HCT116 (cell line): ENCODE measurements around the gene PCDHGB4. TPM values are rescaled to one million over a fixed set of nuclear protein-coding genes. Genes with fewer than 3 reads are reported as not detected.

Source experiments
- ATAC-seq: fragments of 200-7000 bp; cut with Tn5 transposase; 2 replicates; pipeline ENCODE4 v1.9.1; 2020; ENCODE audit warnings: mild to moderate bottlenecking, moderate library complexity
- BruUV-seq: library from RNA; stranded (reverse); fragments of 400-500 nt; replicated peaks from 2 replicates; lab custom pipeline; 2021; lab: Mats Ljungman, UMichigan
- CTCF ChIA-PET: fragments of 300-600 bp; sonication (Branson Sonifier 250); formaldehyde crosslinking; loops from one replicate; lab custom pipeline; 2021; ENCODE audit warnings: antibody characterized with exemption; lab: Charles Lee
- POLR2A ChIA-PET: fragments of 300-600, 350-600 bp; sonication (Branson Sonifier 250); formaldehyde crosslinking; loops from one replicate; lab custom pipeline; 2021; ENCODE audit warnings: antibody characterized with exemption; lab: Charles Lee
- RAD21 ChIA-PET, 2 experiments: fragments of 300-600 bp; sonication (Branson Sonifier 250); formaldehyde crosslinking; loops; one replicate each; lab custom pipeline; 2023; ENCODE audit warnings: low total read pairs in 2 of 2; ENCODE audit not compliant: uncharacterized antibody in 2 of 2, unreplicated experiment in 2 of 2, low non-redundant PET in 1 of 2; lab: Charles Lee
- DNase-seq: peaks from one replicate; pipeline ENCODE4 v3.0.0-alpha.2; 2010; ENCODE audit warnings: low read depth, low spot score
- H2AFZ ChIP-seq: fragments of 200-600 bp; shearing (Covaris generic), sonication (generic); 2 replicates; pipeline ENCODE4 v1.6.1; 2017; ENCODE audit warnings: low read depth, mixed run types, mixed read lengths, antibody characterized with exemption, low read length; ENCODE audit not compliant: poor library complexity, severe bottlenecking
- H3K27ac ChIP-seq: 2 replicates; pipeline ENCODE4 v1.5.1; 2012; ENCODE audit warnings: low read depth, low read length
- H3K27me3 ChIP-seq: fragments of 200-600 bp; sonication (generic); 2 replicates; pipeline ENCODE4 v1.6.1; 2016; ENCODE audit warnings: mixed run types, low read length, mixed read lengths; ENCODE audit not compliant: insufficient read depth
- H3K36me3 ChIP-seq, 2 experiments: fragments of 200-500 bp in 1 of 2; fragments of 200-600 bp in 1 of 2; sonication (Bioruptor generic) in 1 of 2; sonication (generic) in 1 of 2; 2 replicates each; pipeline versions ENCODE4 v1.5.1 to v1.6.1; 2014 to 2016; ENCODE audit warnings: low read length in 2 of 2, inconsistent platforms in 1 of 2, mixed read lengths in 1 of 2, mixed run types in 1 of 2; ENCODE audit not compliant: insufficient read depth in 2 of 2, control insufficient read depth in 1 of 2
- H3K4me1 ChIP-seq, 2 experiments: fragments of 200-600 bp in 1 of 2; sonication (generic) in 1 of 2; 2 replicates each; pipeline versions ENCODE4 v1.5.1 to v1.6.1; 2012 to 2017; ENCODE audit warnings: low read length in 2 of 2, inconsistent platforms in 1 of 2, mild to moderate bottlenecking in 1 of 2, mixed read lengths in 1 of 2, mixed run types in 1 of 2, moderate library complexity in 1 of 2; ENCODE audit not compliant: insufficient read depth in 2 of 2, control insufficient read depth in 1 of 2
- H3K4me2 ChIP-seq: fragments of 200-600 bp; sonication (generic); 2 replicates; pipeline ENCODE4 v1.6.1; 2017; ENCODE audit warnings: mixed run types, low read length, mixed read lengths
- H3K4me3 ChIP-seq, 2 experiments: fragments of 200-600 bp in 1 of 2; sonication (generic) in 1 of 2; replicated peaks in 1 of 2; 2 replicates each; pipeline ENCODE4 v1.5.1; 2011 to 2016; ENCODE audit warnings: low read length in 2 of 2, control low read depth in 1 of 2, low read depth in 1 of 2, mild to moderate bottlenecking in 1 of 2, mixed read lengths in 1 of 2, mixed run types in 1 of 2
- H3K79me2 ChIP-seq: fragments of 200-600 bp; sonication (generic); 2 replicates; pipeline ENCODE4 v1.6.1; 2017; ENCODE audit warnings: mild to moderate bottlenecking, mixed run types, low read length, moderate library complexity, mixed read lengths; ENCODE audit not compliant: insufficient read depth
- H3K9ac ChIP-seq: fragments of 200-600 bp; sonication (generic); 2 replicates; pipeline ENCODE4 v1.6.1; 2016; ENCODE audit warnings: low read length, mixed read lengths
- H3K9me2 ChIP-seq: fragments of 200-600 bp; sonication (generic), shearing (Covaris generic); 2 replicates; pipeline ENCODE4 v1.6.1; 2017; ENCODE audit warnings: mixed run types, mild to moderate bottlenecking, moderate library complexity; ENCODE audit not compliant: insufficient read depth
- H3K9me3 ChIP-seq, 2 experiments: fragments of 200-500 bp in 1 of 2; fragments of 200-600 bp in 1 of 2; sonication (Bioruptor generic) in 1 of 2; sonication (generic) in 1 of 2; 2 replicates each; pipeline ENCODE4 v1.6.1; 2014 to 2017; ENCODE audit warnings: low read length in 2 of 2, mixed read lengths in 2 of 2, inconsistent platforms in 1 of 2, low read depth in 1 of 2, mild to moderate bottlenecking in 1 of 2, mixed run types in 1 of 2, moderate library complexity in 1 of 2; ENCODE audit not compliant: control insufficient read depth in 1 of 2, insufficient read depth in 1 of 2
- H4K20me1 ChIP-seq: fragments of 200-600 bp; sonication (generic), shearing (Covaris generic); 2 replicates; pipeline ENCODE4 v1.6.1; 2017; ENCODE audit warnings: mixed run types, mild to moderate bottlenecking, moderate library complexity; ENCODE audit not compliant: insufficient read depth
- CBX3 ChIP-seq: IDR thresholded peaks from 2 replicates; pipeline ENCODE4 v1.6.1; 2012; ENCODE audit warnings: low read depth
- EGR1 ChIP-seq: IDR thresholded peaks from 2 replicates; pipeline ENCODE4 v1.6.1; 2012; ENCODE audit warnings: low read depth
- ELF1 ChIP-seq: IDR thresholded peaks from 2 replicates; pipeline ENCODE4 v1.6.1; 2012; ENCODE audit warnings: low read depth, borderline replicate concordance
- EZH2phosphoT487 ChIP-seq: fragments of 200-600 bp; IDR thresholded peaks from 2 replicates; pipeline ENCODE4 v1.6.1; 2018; ENCODE audit warnings: antibody characterized with exemption, borderline replicate concordance
- JUND ChIP-seq: IDR thresholded peaks from 2 replicates; pipeline ENCODE4 v1.6.1; 2012
- POLR2A ChIP-seq: IDR thresholded peaks from 2 replicates; pipeline ENCODE4 v1.7.0; 2011; ENCODE audit warnings: borderline replicate concordance; ENCODE audit not compliant: insufficient read depth, insufficient read length; ENCODE audit errors: extremely low read depth
- POLR2AphosphoS5 ChIP-seq: IDR thresholded peaks from 2 replicates; pipeline ENCODE4 v1.6.1; 2011; ENCODE audit warnings: mild to moderate bottlenecking, low read depth, low read length, moderate library complexity
- RAD21 ChIP-seq: IDR thresholded peaks from 2 replicates; pipeline ENCODE4 v1.6.1; 2012; ENCODE audit warnings: low read depth, mild to moderate bottlenecking
- REST ChIP-seq: IDR thresholded peaks from 2 replicates; pipeline ENCODE4 v1.6.1; 2012; ENCODE audit warnings: low read depth
- SIN3A ChIP-seq: IDR thresholded peaks from 2 replicates; pipeline ENCODE4 v1.6.1; 2012; ENCODE audit warnings: low read depth
- SP1 ChIP-seq: IDR thresholded peaks from 2 replicates; pipeline ENCODE4 v1.6.1; 2012; ENCODE audit warnings: low read depth
- SRF ChIP-seq: IDR thresholded peaks from 2 replicates; pipeline ENCODE4 v1.6.1; 2012; ENCODE audit warnings: low read depth
- TCF7L2 ChIP-seq: IDR thresholded peaks from 2 replicates; pipeline ENCODE4 v1.7.0; 2011; ENCODE audit warnings: borderline replicate concordance, inconsistent platforms; ENCODE audit not compliant: insufficient read depth, insufficient read length; ENCODE audit errors: extremely low read depth
- YY1 ChIP-seq: IDR thresholded peaks from 2 replicates; pipeline ENCODE4 v1.6.1; 2011; ENCODE audit warnings: low read length, low read depth, moderate library complexity, mild to moderate bottlenecking; ENCODE audit not compliant: insufficient replicate concordance; ENCODE audit errors: extremely low read depth
- ZBTB33 ChIP-seq: IDR thresholded peaks from 2 replicates; pipeline ENCODE4 v1.6.1; 2011; ENCODE audit warnings: mild to moderate bottlenecking, low read length, moderate library complexity; ENCODE audit not compliant: insufficient replicate concordance; ENCODE audit errors: extremely low read depth
- ZFX ChIP-seq: fragments of 450-650 bp; IDR thresholded peaks from 2 replicates; pipeline ENCODE4 v1.6.1; 2017
- ZNF274 ChIP-seq: fragments of 200-500 bp; sonication (Bioruptor generic); IDR thresholded peaks from 2 replicates; pipeline ENCODE4 v1.6.1; 2014; ENCODE audit warnings: mild to moderate bottlenecking, low read depth, low read length, inconsistent platforms
- intact Hi-C: fragments of 100-400 bp; cut with micrococcal nuclease; formaldehyde crosslinking; loops from 2 replicates; pipeline ENCODE4 v1.10.0; 2022
- total RNA-seq: library from RNA; stranded (reverse); gene quantifications from one replicate; pipeline ENCODE4 v1.2.1, GENCODE V29; 2021; ENCODE audit not compliant: unreplicated experiment
- TF ChIP-seq, protein P1 (sequence below), 3 experiments: fragments of 200-600 bp in 1 of 3; sonication (generic) in 1 of 3; IDR thresholded peaks in 2 of 3; conservative IDR thresholded peaks in 1 of 3; 2 replicates each; pipeline ENCODE4 v1.5.1; 2012 to 2017; ENCODE audit warnings: low read depth in 2 of 3, low read length in 2 of 3, antibody characterized with exemption in 1 of 3, borderline replicate concordance in 1 of 3, control low read depth in 1 of 3, mild to moderate bottlenecking in 1 of 3, mixed read lengths in 1 of 3, mixed run types in 1 of 3, moderate library complexity in 1 of 3; ENCODE audit not compliant: insufficient read depth in 1 of 3
- TF ChIP-seq, protein P2 (sequence below): IDR thresholded peaks from 2 replicates; pipeline ENCODE4 v1.6.1; 2012

The PCDHGB4 gene
- total RNA-seq, 1 experiment from 2014 or later: not detected

DNA sequence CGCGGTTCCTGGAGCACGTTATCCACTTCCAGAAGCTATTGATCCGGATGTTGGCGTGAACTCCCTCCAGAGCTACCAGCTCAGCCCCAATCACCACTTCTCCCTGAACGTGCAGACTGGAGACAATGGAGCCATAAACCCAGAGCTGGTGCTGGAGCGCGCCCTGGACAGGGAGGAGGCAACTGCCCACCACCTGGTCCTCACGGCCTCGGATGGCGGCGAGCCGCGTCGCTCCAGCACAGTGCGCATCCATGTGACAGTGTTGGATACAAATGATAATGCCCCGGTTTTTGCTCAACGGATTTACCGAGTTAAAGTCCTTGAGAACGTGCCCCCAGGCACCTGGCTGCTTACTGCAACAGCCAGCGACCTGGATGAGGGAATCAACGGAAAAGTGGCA is 15.9 kb downstream of the PCDHGB4 start:
- H3K9me3 ChIP-seq: no peaks in the 10 kb centered on the region; a peak in 1 of 4 replicates
- TF ChIP-seq TCF7L2: no peak
- TF ChIP-seq SRF: no peak
- no peak for TF ChIP-seq SP1
- TF ChIP-seq SIN3A: no peak
- TF ChIP-seq YY1: no peak
- TF ChIP-seq ZFX: no peak
- TF ChIP-seq REST: no peak
- TF ChIP-seq CBX3: no peak
- TF ChIP-seq, protein P1, sequence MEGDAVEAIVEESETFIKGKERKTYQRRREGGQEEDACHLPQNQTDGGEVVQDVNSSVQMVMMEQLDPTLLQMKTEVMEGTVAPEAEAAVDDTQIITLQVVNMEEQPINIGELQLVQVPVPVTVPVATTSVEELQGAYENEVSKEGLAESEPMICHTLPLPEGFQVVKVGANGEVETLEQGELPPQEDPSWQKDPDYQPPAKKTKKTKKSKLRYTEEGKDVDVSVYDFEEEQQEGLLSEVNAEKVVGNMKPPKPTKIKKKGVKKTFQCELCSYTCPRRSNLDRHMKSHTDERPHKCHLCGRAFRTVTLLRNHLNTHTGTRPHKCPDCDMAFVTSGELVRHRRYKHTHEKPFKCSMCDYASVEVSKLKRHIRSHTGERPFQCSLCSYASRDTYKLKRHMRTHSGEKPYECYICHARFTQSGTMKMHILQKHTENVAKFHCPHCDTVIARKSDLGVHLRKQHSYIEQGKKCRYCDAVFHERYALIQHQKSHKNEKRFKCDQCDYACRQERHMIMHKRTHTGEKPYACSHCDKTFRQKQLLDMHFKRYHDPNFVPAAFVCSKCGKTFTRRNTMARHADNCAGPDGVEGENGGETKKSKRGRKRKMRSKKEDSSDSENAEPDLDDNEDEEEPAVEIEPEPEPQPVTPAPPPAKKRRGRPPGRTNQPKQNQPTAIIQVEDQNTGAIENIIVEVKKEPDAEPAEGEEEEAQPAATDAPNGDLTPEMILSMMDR (IDR thresholded peaks at IDR 0.05 in 2 of 3, conservative IDR thresholded peaks at IDR 0.05 in 1 of 3; ENCODE audit: borderline replicate concordance in 1 of 3, insufficient read depth in 1 of 3, low read depth in 2 of 3, low read length in 2 of 3): no peak
- no peak for TF ChIP-seq EGR1
- no peak for TF ChIP-seq RAD21
- no peak for TF ChIP-seq ZNF274
- no peak for TF ChIP-seq POLR2AphosphoS5
- TF ChIP-seq, protein P2, sequence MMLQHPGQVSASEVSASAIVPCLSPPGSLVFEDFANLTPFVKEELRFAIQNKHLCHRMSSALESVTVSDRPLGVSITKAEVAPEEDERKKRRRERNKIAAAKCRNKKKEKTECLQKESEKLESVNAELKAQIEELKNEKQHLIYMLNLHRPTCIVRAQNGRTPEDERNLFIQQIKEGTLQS: no peak
- TF ChIP-seq ELF1: no peak
- TF ChIP-seq JUND: no peak
- no peak for TF ChIP-seq ZBTB33
- no peak for TF ChIP-seq EZH2phosphoT487
- TF ChIP-seq POLR2A: no peak
- no peaks in the 10 kb centered on the region for H3K36me3 ChIP-seq
- no peak overlapping the region for H3K4me3 ChIP-seq
- BruUV-seq: no TSS peak
- H3K9me2 ChIP-seq: no peaks in the 10 kb centered on the region
- ChIA-PET POLR2A (no interaction called here), RAD21 (no interaction called here), CTCF (interaction anchor here (0.7 kb wide), 1 partner anchor 83 kb away, joined by 3 read pairs; the partner anchor contains the start of gene TAF7)
- H3K4me2 ChIP-seq: no peak overlapping the region
- H3K4me1 ChIP-seq: no peaks in the 10 kb centered on the region
- H4K20me1 ChIP-seq: no peaks in the 10 kb centered on the region
- no peak overlapping the region for H3K27ac ChIP-seq
- H3K9ac ChIP-seq: no peak overlapping the region
- H2AFZ ChIP-seq: no peak overlapping the region
- intact Hi-C loops: no loop called here
- H3K27me3 ChIP-seq: no peaks in the 10 kb centered on the region
- no peak for DNase-seq
- H3K79me2 ChIP-seq: no peaks in the 10 kb centered on the region
- ATAC-seq: no peak
